ENCODE results near the gene COL4A2.

The COL4A2 gene

DNA sequence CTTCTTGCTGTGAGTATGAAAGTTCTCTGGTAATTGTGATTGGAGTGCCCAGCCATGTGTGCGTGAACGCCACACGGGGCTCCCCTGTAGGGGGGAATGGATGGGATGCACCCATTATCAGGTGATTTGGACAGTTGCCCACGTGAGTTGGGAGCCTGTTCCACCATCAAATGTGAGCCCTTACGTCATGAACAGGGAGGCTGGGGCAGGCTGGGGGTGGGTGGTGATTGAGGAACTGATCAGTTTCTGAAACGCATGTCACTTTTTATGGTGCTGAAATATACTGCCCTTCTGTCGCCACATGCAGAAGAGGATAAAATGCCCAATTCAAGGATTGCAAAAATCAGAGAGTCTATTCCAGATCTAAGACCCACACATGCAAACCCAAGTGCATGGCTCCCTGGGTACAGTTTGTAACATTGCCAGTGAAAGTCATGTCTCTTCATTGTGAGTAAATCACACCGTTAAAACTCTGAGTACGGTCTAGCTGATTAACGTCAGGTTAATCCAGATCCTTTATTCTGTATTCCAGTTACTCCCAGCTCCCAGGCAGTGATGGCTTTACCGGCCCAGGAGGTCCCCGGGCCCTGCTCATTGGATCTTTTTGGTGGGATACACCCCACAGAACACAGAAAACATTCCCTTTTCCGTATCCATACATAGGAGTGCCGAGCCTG, 164.2 kb downstream of the COL4A2 start:
- no peak overlapping the region for H3K4me3 ChIP-seq (ENCODE audit: low read depth in 1 of 2, low read length in 1 of 2)
- TF ChIP-seq, protein P1, sequence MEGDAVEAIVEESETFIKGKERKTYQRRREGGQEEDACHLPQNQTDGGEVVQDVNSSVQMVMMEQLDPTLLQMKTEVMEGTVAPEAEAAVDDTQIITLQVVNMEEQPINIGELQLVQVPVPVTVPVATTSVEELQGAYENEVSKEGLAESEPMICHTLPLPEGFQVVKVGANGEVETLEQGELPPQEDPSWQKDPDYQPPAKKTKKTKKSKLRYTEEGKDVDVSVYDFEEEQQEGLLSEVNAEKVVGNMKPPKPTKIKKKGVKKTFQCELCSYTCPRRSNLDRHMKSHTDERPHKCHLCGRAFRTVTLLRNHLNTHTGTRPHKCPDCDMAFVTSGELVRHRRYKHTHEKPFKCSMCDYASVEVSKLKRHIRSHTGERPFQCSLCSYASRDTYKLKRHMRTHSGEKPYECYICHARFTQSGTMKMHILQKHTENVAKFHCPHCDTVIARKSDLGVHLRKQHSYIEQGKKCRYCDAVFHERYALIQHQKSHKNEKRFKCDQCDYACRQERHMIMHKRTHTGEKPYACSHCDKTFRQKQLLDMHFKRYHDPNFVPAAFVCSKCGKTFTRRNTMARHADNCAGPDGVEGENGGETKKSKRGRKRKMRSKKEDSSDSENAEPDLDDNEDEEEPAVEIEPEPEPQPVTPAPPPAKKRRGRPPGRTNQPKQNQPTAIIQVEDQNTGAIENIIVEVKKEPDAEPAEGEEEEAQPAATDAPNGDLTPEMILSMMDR (IDR thresholded peaks at IDR 0.05), result no peak
- peaks cover 0 to 4% of the 10 kb centered on the region in 2 experiments for H3K4me1 ChIP-seq (ENCODE audit: control insufficient read depth in 1 of 2, insufficient read depth in 1 of 2, low read depth in 1 of 2, low read length in 1 of 2)
- peaks cover 16% of the 10 kb centered on the region for H3K27me3 ChIP-seq
- no peaks in the 10 kb centered on the region for H3K36me3 ChIP-seq
- H3K27ac ChIP-seq, result no peak overlapping the region
- H3K9me3 ChIP-seq, result no peaks in the 10 kb centered on the region

DNA sequence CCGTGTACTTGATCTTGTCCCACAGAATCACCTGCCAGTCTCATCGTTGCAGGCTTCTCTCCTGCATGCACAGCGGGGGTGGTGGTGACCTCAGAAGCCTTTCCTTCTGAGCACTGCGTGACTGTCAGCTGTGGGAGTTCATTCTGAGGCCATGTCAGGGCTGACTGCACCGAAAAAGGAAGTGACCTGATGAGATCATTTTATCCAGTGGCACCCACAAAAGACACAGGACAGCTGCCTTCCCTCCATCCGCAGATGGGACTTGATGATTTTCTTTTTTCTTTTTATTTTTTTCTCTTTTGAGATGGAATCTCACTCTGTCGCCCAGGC, 164.7 kb downstream of the COL4A2 start:
- TF ChIP-seq, protein P1 (IDR thresholded peaks at IDR 0.05), result no peak
- Histone ChIP-seq H3K9me3 (no peaks in the 10 kb centered on the region), H3K4me3 (ENCODE audit: low read depth in 1 of 2, low read length in 1 of 2) (no peak overlapping the region), H3K36me3 (no peaks in the 10 kb centered on the region), H3K4me1 (ENCODE audit: control insufficient read depth in 1 of 2, insufficient read depth in 1 of 2, low read depth in 1 of 2, low read length in 1 of 2) (peaks cover 0 to 4% of the 10 kb centered on the region in 2 experiments), H3K27me3 (peaks cover 16% of the 10 kb centered on the region), H3K27ac (no peak overlapping the region)

DNA sequence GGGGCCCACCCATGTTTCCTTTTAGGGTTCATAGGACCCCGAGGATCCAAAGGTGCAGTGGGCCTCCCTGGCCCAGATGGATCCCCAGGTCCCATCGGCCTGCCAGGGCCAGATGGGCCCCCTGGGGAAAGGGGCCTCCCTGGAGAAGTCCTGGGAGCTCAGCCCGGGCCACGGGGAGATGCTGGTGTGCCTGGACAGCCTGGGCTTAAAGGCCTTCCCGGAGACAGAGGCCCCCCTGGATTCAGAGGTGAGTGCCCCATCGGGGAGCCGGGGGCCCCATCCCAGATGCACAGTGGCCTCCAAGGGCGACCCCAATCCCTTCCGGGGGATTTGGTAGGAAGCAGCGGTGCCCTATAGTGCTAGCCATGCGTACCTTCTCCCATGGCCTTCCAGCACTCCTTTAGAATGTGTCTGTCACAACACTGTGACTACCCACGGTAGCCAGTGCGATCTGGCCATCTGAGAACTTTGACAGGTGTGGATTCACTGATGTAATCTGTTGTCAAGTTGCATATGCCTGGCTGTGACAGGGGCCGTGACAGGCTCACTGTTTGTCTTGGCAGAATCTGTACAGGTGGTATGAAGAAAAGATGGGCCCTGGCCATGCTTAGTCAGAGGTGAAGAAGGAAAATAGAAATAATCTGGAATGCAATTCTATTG, 165.9 kb downstream of the COL4A2 start:
- Histone ChIP-seq H3K36me3 (no peaks in the 10 kb centered on the region), H3K4me3 (ENCODE audit: low read depth in 1 of 2, low read length in 1 of 2) (no peak overlapping the region), H3K27me3 (peaks cover 16% of the 10 kb centered on the region), H3K27ac (no peak overlapping the region), H3K4me1 (ENCODE audit: control insufficient read depth in 1 of 2, insufficient read depth in 1 of 2, low read depth in 1 of 2, low read length in 1 of 2) (peaks cover 0 to 4% of the 10 kb centered on the region in 2 experiments), H3K9me3 (no peaks in the 10 kb centered on the region)
- TF ChIP-seq, protein P1 (IDR thresholded peaks at IDR 0.05), result no peak

DNA sequence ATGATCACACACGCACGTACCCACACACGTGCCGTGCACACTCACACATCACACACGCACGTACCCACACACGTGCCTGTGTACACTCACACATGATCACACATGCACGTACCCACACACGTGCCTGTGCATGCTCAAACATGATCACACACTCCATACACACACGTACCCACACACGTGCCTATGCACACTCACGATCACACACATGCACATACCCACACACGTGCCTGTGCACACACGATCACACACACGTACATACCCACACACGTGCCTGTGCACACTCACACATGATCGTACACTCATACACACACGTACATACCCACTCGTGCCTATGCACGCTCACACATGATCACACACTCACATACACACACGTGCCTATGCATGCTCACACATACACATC, 167.6 kb downstream of the COL4A2 start:
- no peaks in the 10 kb centered on the region for H3K9me3 ChIP-seq
- H3K4me3 ChIP-seq (ENCODE audit: low read depth in 1 of 2, low read length in 1 of 2), result no peak overlapping the region
- TF ChIP-seq, protein P1 (IDR thresholded peaks at IDR 0.05), result no peak
- peaks cover 0 to 4% of the 10 kb centered on the region in 2 experiments for H3K4me1 ChIP-seq (ENCODE audit: control insufficient read depth in 1 of 2, insufficient read depth in 1 of 2, low read depth in 1 of 2, low read length in 1 of 2)
- H3K27me3 ChIP-seq, result peaks cover 16% of the 10 kb centered on the region
- no peak overlapping the region for H3K27ac ChIP-seq
- no peaks in the 10 kb centered on the region for H3K36me3 ChIP-seq

DNA sequence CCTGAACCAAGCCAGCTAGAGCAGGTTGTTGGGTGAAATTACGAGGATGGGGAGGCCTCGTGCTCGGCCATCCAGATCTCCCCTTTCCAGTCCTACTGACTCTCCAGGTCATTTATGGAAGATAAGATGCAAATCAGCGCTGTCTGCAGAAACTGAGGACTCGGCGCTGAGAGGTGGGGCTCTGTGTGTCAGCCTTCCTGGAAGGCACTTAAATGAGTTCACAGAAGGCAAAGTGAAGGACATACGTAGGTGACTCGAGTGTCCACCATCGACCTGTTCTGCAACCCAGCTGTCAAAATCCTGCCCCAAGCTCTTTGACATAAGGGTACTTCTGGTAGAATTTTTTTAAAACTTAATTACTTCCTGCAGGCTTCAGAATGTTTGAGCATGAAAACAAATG, 168.0 kb downstream of the COL4A2 start:
- TF ChIP-seq, protein P1 (IDR thresholded peaks at IDR 0.05), result no peak
- H3K27me3 ChIP-seq, result peaks cover 16% of the 10 kb centered on the region
- H3K9me3 ChIP-seq, result no peaks in the 10 kb centered on the region
- H3K4me3 ChIP-seq (ENCODE audit: low read depth in 1 of 2, low read length in 1 of 2), result no peak overlapping the region
- peaks cover 0 to 4% of the 10 kb centered on the region in 2 experiments for H3K4me1 ChIP-seq (ENCODE audit: control insufficient read depth in 1 of 2, insufficient read depth in 1 of 2, low read depth in 1 of 2, low read length in 1 of 2)
- no peaks in the 10 kb centered on the region for H3K36me3 ChIP-seq
- no peak overlapping the region for H3K27ac ChIP-seq

All from neutrophil (primary cell).